Measurements from ENCODE around the gene ZNF514. TPM values are rescaled to one million over a fixed set of nuclear protein-coding genes. Genes with fewer than 3 reads are reported as not detected.

Gene ZNF514
- total RNA-seq (ENCODE audit: unreplicated experiment) = 16.2 TPM
- long read RNA-seq, partial matches to known transcripts = 0 of 4 reads
- long read RNA-seq, other reads (novel, unspliced or antisense) = 3 of 4 reads

- Mint-ChIP-seq H3K27ac (ENCODE audit: unreplicated experiment) (peak within 1 kb of the TSS; percentile 82), H3K36me3 (ENCODE audit: low read depth, unreplicated experiment) (peaks cover 25% of the 10 kb centered on the region), H3K4me3 (ENCODE audit: unreplicated experiment) (peak within 1 kb of the TSS; percentile 92), H3K27me3 (ENCODE audit: unreplicated experiment) (peaks cover 6% of the 10 kb centered on the region), H3K9me3 (ENCODE audit: unreplicated experiment) (no peaks in the 10 kb centered on the region), H3K4me1 (ENCODE audit: unreplicated experiment) (peaks cover 9% of the 10 kb centered on the region)
- TF ChIP-seq CTCF (IDR thresholded peaks at IDR 0.05; ENCODE audit: unreplicated experiment) = no peak
- peak; percentile 65 for DNase-seq (ENCODE audit: low spot score)
Observed at GRCh38 chr2:95159690-95160449, at the start of gene ZNF514. Gene ZNF514 (minus strand): TSS chr2:95159848. CDS start chr2:95153253, 6,595 bp downstream.

GRCh38 chr2:95208106-95208505 lies 48.5 kb upstream of the ZNF514 start:
- Mint-ChIP-seq H3K9me3 (ENCODE audit: unreplicated experiment) (peaks cover 18% of the 10 kb centered on the region), H3K36me3 (ENCODE audit: low read depth, unreplicated experiment) (peaks cover 52% of the 10 kb centered on the region)
- TF ChIP-seq CTCF (IDR thresholded peaks at IDR 0.05; ENCODE audit: unreplicated experiment) = no peak

GRCh38 chr2:95207111-95207961 lies 47.7 kb upstream of the ZNF514 start, which contains the start of gene ZNF892:
Gene ZNF892 (plus strand): TSS chr2:95207521. CDS start chr2:95207816, 295 bp downstream.
- Mint-ChIP-seq H3K4me3 (ENCODE audit: unreplicated experiment) (peak within 1 kb of the TSS; percentile 89), H3K9me3 (ENCODE audit: unreplicated experiment) (peaks cover 16% of the 10 kb centered on the region), H3K27ac (ENCODE audit: unreplicated experiment) (peak within 1 kb of the TSS; percentile 28), H3K4me1 (ENCODE audit: unreplicated experiment) (peaks cover 12% of the 10 kb centered on the region), H3K36me3 (ENCODE audit: low read depth, unreplicated experiment) (peaks cover 44% of the 10 kb centered on the region), H3K27me3 (ENCODE audit: unreplicated experiment) (peaks cover 4% of the 10 kb centered on the region)
- peak; percentile 90 for DNase-seq (ENCODE audit: low spot score)
- TF ChIP-seq CTCF (IDR thresholded peaks at IDR 0.05; ENCODE audit: unreplicated experiment) = no peak

More at GRCh38 chr2:95208106-95208505, 48.5 kb upstream of the ZNF514 start:
- Mint-ChIP-seq H3K4me1 (ENCODE audit: unreplicated experiment) (peaks cover 12% of the 10 kb centered on the region), H3K27ac (ENCODE audit: unreplicated experiment) (no peak overlapping the region), H3K27me3 (ENCODE audit: unreplicated experiment) (peaks cover 4% of the 10 kb centered on the region), H3K4me3 (ENCODE audit: unreplicated experiment) (peak overlapping the region; percentile 89)
- DNase-seq (ENCODE audit: low spot score) = no peak

DNA sequence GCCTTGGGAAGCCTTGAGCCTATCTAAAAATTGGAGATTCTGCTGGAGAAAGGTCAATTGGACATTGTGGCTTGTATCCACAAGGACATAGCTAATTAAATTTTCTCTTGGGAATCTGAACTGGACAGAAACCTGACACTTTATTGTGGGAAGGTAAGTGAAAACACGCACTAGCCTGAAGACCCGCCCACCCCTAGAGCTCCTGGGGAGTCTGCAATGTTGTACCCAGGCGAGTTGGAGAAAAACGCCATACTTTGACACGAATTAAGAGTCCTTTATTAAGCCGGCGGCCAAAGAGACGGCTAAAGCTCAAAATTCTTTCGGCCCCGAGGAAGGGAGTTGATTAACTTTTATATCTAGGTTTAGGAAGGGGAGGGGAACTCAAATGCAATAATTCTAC lies 46.4 kb upstream of the ZNF514 start:
- no peak for TF ChIP-seq CTCF (IDR thresholded peaks at IDR 0.05; ENCODE audit: unreplicated experiment)
- H3K4me1 Mint-ChIP-seq (ENCODE audit: unreplicated experiment) = peaks cover 12% of the 10 kb centered on the region
- DNase-seq (ENCODE audit: low spot score) = no peak
- peak overlapping the region; percentile 89 for H3K4me3 Mint-ChIP-seq (ENCODE audit: unreplicated experiment)
- peaks cover 4% of the 10 kb centered on the region for H3K27me3 Mint-ChIP-seq (ENCODE audit: unreplicated experiment)
- peaks cover 11% of the 10 kb centered on the region for H3K9me3 Mint-ChIP-seq (ENCODE audit: unreplicated experiment)
- no peak overlapping the region for H3K27ac Mint-ChIP-seq (ENCODE audit: unreplicated experiment)
- peaks cover 35% of the 10 kb centered on the region for H3K36me3 Mint-ChIP-seq (ENCODE audit: low read depth, unreplicated experiment)
